Measurements from ENCODE around the gene MARCKS. TPM values are rescaled to one million over a fixed set of nuclear protein-coding genes. Genes with fewer than 3 reads are reported as not detected.

Gene MARCKS
- total and polyA plus RNA-seq, 2 of the 13 experiments (the other 11 are each of a cell fraction or from before 2014, with no cell fraction given), result 30.5 to 39.5 TPM

GRCh38 chr6:113858480-113859348 lies 1.6 kb downstream of the MARCKS start (continued):
- TF ChIP-seq AFF4 (CRISPR knock-in tag; IDR thresholded peaks at IDR 0.05) (peak; percentile 44), EP300 (IDR thresholded peaks at IDR 0.05; ENCODE audit: low read depth in 2 of 2, low read length in 2 of 2) (peak; percentile 41 to 63; a peak in 3 of 4 replicates), EP300 (CRISPR knock-in tag; IDR thresholded peaks at IDR 0.05; ENCODE audit: borderline replicate concordance) (no peak; the same call in 1 of the 2 replicates), ATF5 (CRISPR knock-in tag; IDR thresholded peaks at IDR 0.05; ENCODE audit: low read depth) (no peak), SNRNP70 (IDR thresholded peaks at IDR 0.05; ENCODE audit: low read depth, low read length) (no peak), ONECUT2 (CRISPR knock-in tag; IDR thresholded peaks at IDR 0.05) (no peak), ZNF549 (CRISPR knock-in tag; IDR thresholded peaks at IDR 0.05) (no peak), POLR2AphosphoS5 (IDR thresholded peaks at IDR 0.05; ENCODE audit: low read depth, low read length) (peak; percentile 76), NBN (conservative IDR thresholded peaks at IDR 0.05) (no peak), MIER2 (CRISPR knock-in tag; IDR thresholded peaks at IDR 0.05) (no peak), ZBTB42 (CRISPR knock-in tag; IDR thresholded peaks at IDR 0.05) (no peak), FOXO4 (CRISPR knock-in tag; conservative IDR thresholded peaks at IDR 0.05) (no peak), ZEB1 (IDR thresholded peaks at IDR 0.05; ENCODE audit: insufficient replicate concordance, low read depth) (no peak), PLRG1 (conservative IDR thresholded peaks at IDR 0.05) (no peak), FOXC1 (CRISPR knock-in tag; IDR thresholded peaks at IDR 0.05; ENCODE audit: borderline replicate concordance) (no peak), IRF9 (CRISPR knock-in tag; IDR thresholded peaks at IDR 0.05; ENCODE audit: borderline replicate concordance) (no peak), DPF2 (CRISPR knock-in tag; IDR thresholded peaks at IDR 0.05; ENCODE audit: borderline replicate concordance, low read depth) (no peak), SP1 (IDR thresholded peaks at IDR 0.05) (no peak), SP1 (CRISPR knock-in tag; IDR thresholded peaks at IDR 0.05) (peak; percentile 88), ZBTB20 (CRISPR knock-in tag; IDR thresholded peaks at IDR 0.05; ENCODE audit: borderline replicate concordance, low read depth) (peak; percentile 63), ZFP90 (CRISPR knock-in tag; IDR thresholded peaks at IDR 0.05; ENCODE audit: borderline replicate concordance) (no peak; the same call in 1 of the 2 replicates), NFIC (IDR thresholded peaks at IDR 0.05; ENCODE audit: low read length) (peak; percentile 59; the same call in 1 of the 2 replicates), ZFP36L1 (CRISPR knock-in tag; IDR thresholded peaks at IDR 0.05) (0 out of 2 replicates have a peak, but pooled peaks have one; percentile 60), IKZF1 (IDR thresholded peaks at IDR 0.05) (no peak), HOXA5 (CRISPR knock-in tag; IDR thresholded peaks at IDR 0.05) (peak; percentile 30; the same call in 1 of the 2 replicates)
